Glutamatergic neuron (in vitro differentiated cells): ENCODE measurements around the gene NKX2-4. TPM values are rescaled to one million over a fixed set of nuclear protein-coding genes. Genes with fewer than 3 reads are reported as not detected.
"Not testable (repeated sequence)": the region's sequence is repeated elsewhere in the genome, so short reads cannot be mapped to it uniquely, and the experiment has no call there.

ENCODE experiments used
- DNase-seq: peaks from one replicate; pipeline ENCODE4 v3.0.0; 2022
- H3K27ac Mint-ChIP-seq: one replicate; pipeline ENCODE4 v1.8.0; 2020; ENCODE audit warnings: mild to moderate bottlenecking, mixed read lengths, inconsistent platforms; ENCODE audit not compliant: unreplicated experiment
- H3K27me3 Mint-ChIP-seq: one replicate; pipeline ENCODE4 v1.8.0; 2020; ENCODE audit warnings: mild to moderate bottlenecking, moderate library complexity, mixed read lengths, inconsistent platforms; ENCODE audit not compliant: unreplicated experiment
- H3K36me3 Mint-ChIP-seq: one replicate; pipeline ENCODE4 v1.8.0; 2020; ENCODE audit warnings: mild to moderate bottlenecking, mixed read lengths, inconsistent platforms; ENCODE audit not compliant: unreplicated experiment
- H3K4me1 Mint-ChIP-seq: one replicate; pipeline ENCODE4 v1.8.0; 2020; ENCODE audit warnings: mild to moderate bottlenecking, low read depth, mixed read lengths, inconsistent platforms; ENCODE audit not compliant: unreplicated experiment
- H3K4me3 Mint-ChIP-seq: one replicate; pipeline ENCODE4 v1.8.0; 2020; ENCODE audit warnings: mild to moderate bottlenecking, mixed read lengths, inconsistent platforms; ENCODE audit not compliant: unreplicated experiment
- H3K9me3 Mint-ChIP-seq: one replicate; pipeline ENCODE4 v1.8.0; 2020; ENCODE audit warnings: mild to moderate bottlenecking, moderate library complexity, mixed read lengths, inconsistent platforms; ENCODE audit not compliant: unreplicated experiment
- total RNA-seq: library from RNA; stranded (reverse); fragmentation: NEBNext Ultra II Directional; extraction: Animal tissue kit (Norgen Biotek cat#: 25700); gene quantifications from one replicate; pipeline ENCODE4 v1.2.1, GENCODE V29; 2021; ENCODE audit not compliant: unreplicated experiment
- TF ChIP-seq, protein P1 (sequence below): fragments of 200-600 bp; sonication (generic); IDR thresholded peaks from one replicate; pipeline ENCODE4 v1.5.0; 2021; ENCODE audit not compliant: partially characterized antibody, unreplicated experiment

NKX2-4 gene
- total RNA-seq, 1 donor from 2014 or later: not detected

DNA sequence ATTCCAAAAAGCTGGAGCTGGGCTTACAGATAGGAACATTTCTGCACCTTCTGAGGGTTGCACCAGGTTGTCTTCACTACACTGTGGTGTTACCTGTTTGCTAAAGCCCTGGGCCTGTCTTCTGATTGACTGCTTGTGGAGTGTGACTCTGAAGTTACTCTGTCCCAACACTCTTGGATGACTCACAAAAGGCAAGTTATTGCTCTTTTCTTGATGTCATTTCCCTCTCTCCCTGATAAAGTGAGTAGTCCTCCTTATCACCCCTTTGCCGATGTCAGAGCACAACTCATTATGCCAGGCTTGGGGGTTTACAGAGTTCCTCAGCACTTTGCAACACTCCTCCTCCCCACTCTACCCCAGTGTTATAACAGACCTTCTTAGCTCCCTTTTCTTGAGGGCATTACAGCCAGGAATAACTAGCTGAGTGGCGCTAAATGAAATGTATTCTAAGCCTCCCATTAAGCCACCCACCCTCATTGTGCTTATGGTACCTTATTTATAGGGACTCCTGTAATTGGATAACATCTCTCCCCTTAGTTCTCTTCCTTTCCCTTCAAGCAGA is 36.1 kb upstream of the NKX2-4 start:
- no peak for DNase-seq
- Mint-ChIP-seq H3K4me3 (no peak overlapping the region), H3K36me3 (no peaks in the 10 kb centered on the region), H3K27ac (no peak overlapping the region), H3K9me3 (no peaks in the 10 kb centered on the region), H3K4me1 (peaks cover 2% of the 10 kb centered on the region), H3K27me3 (peaks cover 4% of the 10 kb centered on the region)
- TF ChIP-seq, protein P1, sequence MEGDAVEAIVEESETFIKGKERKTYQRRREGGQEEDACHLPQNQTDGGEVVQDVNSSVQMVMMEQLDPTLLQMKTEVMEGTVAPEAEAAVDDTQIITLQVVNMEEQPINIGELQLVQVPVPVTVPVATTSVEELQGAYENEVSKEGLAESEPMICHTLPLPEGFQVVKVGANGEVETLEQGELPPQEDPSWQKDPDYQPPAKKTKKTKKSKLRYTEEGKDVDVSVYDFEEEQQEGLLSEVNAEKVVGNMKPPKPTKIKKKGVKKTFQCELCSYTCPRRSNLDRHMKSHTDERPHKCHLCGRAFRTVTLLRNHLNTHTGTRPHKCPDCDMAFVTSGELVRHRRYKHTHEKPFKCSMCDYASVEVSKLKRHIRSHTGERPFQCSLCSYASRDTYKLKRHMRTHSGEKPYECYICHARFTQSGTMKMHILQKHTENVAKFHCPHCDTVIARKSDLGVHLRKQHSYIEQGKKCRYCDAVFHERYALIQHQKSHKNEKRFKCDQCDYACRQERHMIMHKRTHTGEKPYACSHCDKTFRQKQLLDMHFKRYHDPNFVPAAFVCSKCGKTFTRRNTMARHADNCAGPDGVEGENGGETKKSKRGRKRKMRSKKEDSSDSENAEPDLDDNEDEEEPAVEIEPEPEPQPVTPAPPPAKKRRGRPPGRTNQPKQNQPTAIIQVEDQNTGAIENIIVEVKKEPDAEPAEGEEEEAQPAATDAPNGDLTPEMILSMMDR: no peak

- H3K4me3 Mint-ChIP-seq: no peak overlapping the region
- H3K9me3 Mint-ChIP-seq: no peaks in the 10 kb centered on the region
- no peaks in the 10 kb centered on the region for H3K36me3 Mint-ChIP-seq
- TF ChIP-seq, protein P1: no peak
- peaks cover 2% of the 10 kb centered on the region for H3K4me1 Mint-ChIP-seq
- H3K27ac Mint-ChIP-seq: no peak overlapping the region
- no peak for DNase-seq
- peaks cover 2% of the 10 kb centered on the region for H3K27me3 Mint-ChIP-seq
Observed at GRCh38 chr20:21432911-21433310, 35.6 kb upstream of the NKX2-4 start.

DNA sequence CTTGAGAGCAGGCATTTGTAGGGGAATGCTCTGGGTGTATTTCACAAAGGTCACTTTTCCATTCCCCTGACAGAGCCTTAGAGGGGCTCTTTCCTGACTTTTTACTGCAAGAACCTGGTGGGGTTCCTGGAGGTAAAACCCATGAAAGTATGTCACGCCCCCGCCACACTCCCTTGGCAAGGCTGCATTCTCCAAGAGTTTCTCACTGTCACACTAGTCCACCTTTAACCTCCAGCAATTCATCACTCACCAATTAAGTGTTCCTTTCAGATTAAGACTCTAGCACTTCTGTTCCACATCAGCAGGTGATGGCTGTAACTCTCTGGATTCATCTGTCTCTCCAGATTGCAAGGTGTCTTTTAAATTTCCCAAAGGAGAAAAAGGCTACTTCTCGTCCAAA is 32.7 kb upstream of the NKX2-4 start:
- Mint-ChIP-seq H3K9me3 (peaks cover 9% of the 10 kb centered on the region), H3K27me3 (peaks cover 6% of the 10 kb centered on the region), H3K27ac (no peak overlapping the region), H3K4me1 (no peaks in the 10 kb centered on the region), H3K36me3 (peaks cover 16% of the 10 kb centered on the region), H3K4me3 (no peak overlapping the region)
- DNase-seq: no peak
- TF ChIP-seq, protein P1: no peak

- Mint-ChIP-seq H3K27me3 (peaks cover 11% of the 10 kb centered on the region), H3K36me3 (peaks cover 30% of the 10 kb centered on the region), H3K4me1 (no peaks in the 10 kb centered on the region), H3K27ac (no peak overlapping the region), H3K4me3 (no peak overlapping the region), H3K9me3 (peaks cover 17% of the 10 kb centered on the region)
- TF ChIP-seq, protein P1: no peak
- DNase-seq: no peak
Observed at GRCh38 chr20:21424846-21425245, 27.5 kb upstream of the NKX2-4 start.

- H3K27me3 Mint-ChIP-seq: peaks cover 11% of the 10 kb centered on the region
- peaks cover 30% of the 10 kb centered on the region for H3K36me3 Mint-ChIP-seq
- not testable (repeated sequence) for H3K4me3 Mint-ChIP-seq, H3K4me1 Mint-ChIP-seq, DNase-seq, H3K27ac Mint-ChIP-seq
- peaks cover 19% of the 10 kb centered on the region for H3K9me3 Mint-ChIP-seq
Observed at GRCh38 chr20:21423712-21424111, 26.4 kb upstream of the NKX2-4 start.
